Measurements from ENCODE around the gene DHX35.

DHX35 gene

DNA sequence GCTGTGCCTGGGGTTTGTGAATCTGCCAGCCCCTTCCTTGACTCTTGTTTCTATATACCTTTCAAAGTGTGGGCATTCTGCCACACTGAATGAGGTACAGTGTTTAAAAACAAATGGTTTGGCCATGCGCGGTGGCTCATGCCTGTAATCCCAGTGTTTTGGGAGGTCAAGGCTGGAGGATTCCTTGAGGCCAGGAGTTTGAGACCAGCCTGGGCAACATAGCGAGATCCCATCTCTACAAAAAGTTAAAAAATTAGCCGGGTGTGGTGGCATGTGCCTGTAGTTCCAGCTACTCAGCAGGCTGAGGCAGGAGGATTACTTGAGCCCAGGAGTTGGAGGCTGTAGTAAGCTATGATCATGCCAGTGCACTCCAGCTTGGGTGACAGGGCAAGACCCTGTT lies 30.2 kb upstream of the DHX35 start:
- no peak for DNase-seq (ENCODE audit: low read depth)
- H3K4me3 ChIP-seq (ENCODE audit: control insufficient read depth, low read depth, low read length): no peak overlapping the region

GRCh38 chr20:38932457-38933120 lies 29.6 kb upstream of the DHX35 start:
- H3K4me3 ChIP-seq (ENCODE audit: control insufficient read depth, low read depth, low read length): no peak overlapping the region
- DNase-seq (ENCODE audit: low read depth): peak; percentile 56
- no peak for TF ChIP-seq CTCF (conservative IDR thresholded peaks at IDR 0.05; ENCODE audit: control insufficient read depth, insufficient read depth, low read depth, low read length)

More for the DNA sequence above, 30.2 kb upstream of the DHX35 start:
- no peak for TF ChIP-seq CTCF (conservative IDR thresholded peaks at IDR 0.05; ENCODE audit: control insufficient read depth, insufficient read depth, low read depth, low read length)

- H3K4me3 ChIP-seq (ENCODE audit: control insufficient read depth, low read depth, low read length): no peak overlapping the region
- DNase-seq (ENCODE audit: low read depth): no peak
- no peak for TF ChIP-seq CTCF (conservative IDR thresholded peaks at IDR 0.05; ENCODE audit: control insufficient read depth, insufficient read depth, low read depth, low read length)
Observed at GRCh38 chr20:38934530-38934929, 27.6 kb upstream of the DHX35 start.

GRCh38 chr20:38935285-38935684 lies 26.9 kb upstream of the DHX35 start:
- H3K4me3 ChIP-seq (ENCODE audit: control insufficient read depth, low read depth, low read length): no peak overlapping the region
- DNase-seq (ENCODE audit: low read depth): peak; percentile 44
- TF ChIP-seq CTCF (conservative IDR thresholded peaks at IDR 0.05; ENCODE audit: control insufficient read depth, insufficient read depth, low read depth, low read length): peak; percentile 28

- DNase-seq (ENCODE audit: low read depth): no peak
- H3K4me3 ChIP-seq (ENCODE audit: control insufficient read depth, low read depth, low read length): no peak overlapping the region
- no peak for TF ChIP-seq CTCF (conservative IDR thresholded peaks at IDR 0.05; ENCODE audit: control insufficient read depth, insufficient read depth, low read depth, low read length)
Observed at GRCh38 chr20:38935967-38936407, 26.2 kb upstream of the DHX35 start.

- TF ChIP-seq CTCF (conservative IDR thresholded peaks at IDR 0.05; ENCODE audit: control insufficient read depth, insufficient read depth, low read depth, low read length): no peak
- no peak overlapping the region for H3K4me3 ChIP-seq (ENCODE audit: control insufficient read depth, low read depth, low read length)
- DNase-seq (ENCODE audit: low read depth): no peak
Observed at GRCh38 chr20:38937000-38937399, 25.1 kb upstream of the DHX35 start.
